A549 (cell line): ENCODE data around the gene HOXD9.

Experiments used
- POLR2A ChIP-seq: IDR thresholded peaks from 2 replicates; pipeline ENCODE4 v1.6.1; 2012; ENCODE audit warnings: mild to moderate bottlenecking, low read length
- SMC3 ChIP-seq: fragments of >200 bp; sonication (Bioruptor Twin); formaldehyde crosslinking; IDR thresholded peaks from 3 replicates; pipeline ENCODE4 v1.6.1; 2018; ENCODE audit warnings: inconsistent platforms
- TF ChIP-seq, protein P1 (sequence below): fragments of 250-450 bp; sonication (Bioruptor Pico); IDR thresholded peaks from 2 replicates; pipeline ENCODE4 v1.5.0; 2020; ENCODE audit warnings: low read depth, mild to moderate bottlenecking, moderate library complexity

DNA sequence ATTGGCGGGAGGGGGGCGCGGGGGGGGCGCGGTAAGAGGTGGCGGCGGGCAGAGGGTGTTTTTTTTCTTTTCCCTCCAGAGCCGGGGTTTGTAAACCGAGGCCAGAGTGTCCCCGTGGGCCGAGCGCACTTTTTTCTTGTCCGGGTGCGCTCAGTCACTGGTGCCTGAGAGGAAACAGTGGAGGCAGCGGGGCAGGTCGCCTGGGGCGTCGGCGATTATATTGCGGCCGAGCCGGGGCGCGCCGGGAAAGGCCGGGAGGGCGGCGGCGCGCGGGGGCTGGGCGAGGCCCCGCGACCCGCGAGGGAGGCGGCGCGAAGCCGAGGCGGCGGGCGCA, 7.3 kb downstream of the HOXD9 start:
- TF ChIP-seq, protein P1, sequence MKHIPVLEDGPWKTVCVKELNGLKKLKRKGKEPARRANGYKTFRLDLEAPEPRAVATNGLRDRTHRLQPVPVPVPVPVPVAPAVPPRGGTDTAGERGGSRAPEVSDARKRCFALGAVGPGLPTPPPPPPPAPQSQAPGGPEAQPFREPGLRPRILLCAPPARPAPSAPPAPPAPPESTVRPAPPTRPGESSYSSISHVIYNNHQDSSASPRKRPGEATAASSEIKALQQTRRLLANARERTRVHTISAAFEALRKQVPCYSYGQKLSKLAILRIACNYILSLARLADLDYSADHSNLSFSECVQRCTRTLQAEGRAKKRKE (CRISPR knock-in tag) = no peak
- no peak for TF ChIP-seq POLR2A
- TF ChIP-seq SMC3 = no peak
